Measurements from ENCODE around the gene KTN1.

KTN1 gene

DNA sequence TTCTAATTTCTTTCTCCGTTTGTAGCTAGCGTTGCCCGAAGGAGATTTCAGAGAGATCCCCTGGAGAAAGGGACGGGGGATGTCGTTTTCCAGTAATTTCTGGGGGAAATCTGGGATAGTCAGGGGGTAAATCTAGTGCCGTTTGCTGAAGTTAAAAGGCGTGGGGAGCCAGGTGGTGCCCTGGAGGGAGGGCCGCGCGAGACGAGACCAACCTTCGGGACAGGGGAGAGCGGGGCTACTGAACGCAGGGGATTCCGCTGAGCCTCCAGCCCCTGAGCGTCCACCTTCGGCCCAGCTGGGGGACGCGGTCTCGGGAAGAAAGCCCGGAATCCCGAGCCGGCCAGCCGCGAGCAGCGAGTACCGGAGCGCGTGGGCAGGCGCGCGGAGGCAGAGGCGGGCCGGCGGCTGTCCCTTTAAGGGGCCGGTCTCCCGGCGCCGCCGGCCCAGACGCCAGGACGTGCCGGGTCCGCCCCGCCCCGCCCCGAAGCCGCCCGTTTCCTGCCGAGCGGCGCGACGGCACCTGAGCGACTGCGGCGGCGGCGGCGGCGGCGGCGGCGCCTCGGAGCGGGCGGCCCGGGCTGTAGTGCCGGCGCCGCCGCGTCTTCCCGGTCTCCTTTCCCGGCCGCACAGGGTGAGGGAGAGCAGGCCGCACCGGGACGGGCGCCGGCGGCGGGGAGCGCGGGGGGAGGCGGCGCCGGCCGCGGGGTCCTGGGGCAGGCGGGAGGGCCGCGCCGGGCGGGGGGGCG, at the start of gene KTN1:
Gene KTN1 (plus strand): TSS at position 484 of the 746 bp plus-strand sequence. CDS start 31,842 bp downstream, outside the sequence.
- peak; percentile 83 for DNase-seq (ENCODE audit: low spot score)

DNA sequence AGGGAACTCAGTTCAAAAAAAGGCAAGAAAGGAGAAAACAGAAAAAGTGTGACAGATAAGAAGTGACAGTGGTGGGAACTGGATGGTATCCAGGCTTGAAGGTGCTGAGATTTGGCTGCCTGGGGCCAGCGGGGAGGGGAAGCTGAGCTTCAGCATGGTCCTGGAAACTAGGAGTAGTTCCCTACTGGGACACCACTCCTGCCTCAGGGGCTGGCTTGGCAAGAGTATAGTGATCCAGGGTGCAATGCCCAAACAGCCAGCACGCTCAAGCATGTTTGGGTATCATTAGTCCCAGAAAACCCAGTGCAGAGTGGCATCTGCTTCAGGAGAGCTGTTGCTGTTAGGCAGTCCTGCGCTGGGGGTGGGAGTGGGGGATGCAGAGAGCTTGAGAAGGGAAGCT, 49.5 kb upstream of the KTN1 start:
- DNase-seq (ENCODE audit: low spot score), result no peak

DNA sequence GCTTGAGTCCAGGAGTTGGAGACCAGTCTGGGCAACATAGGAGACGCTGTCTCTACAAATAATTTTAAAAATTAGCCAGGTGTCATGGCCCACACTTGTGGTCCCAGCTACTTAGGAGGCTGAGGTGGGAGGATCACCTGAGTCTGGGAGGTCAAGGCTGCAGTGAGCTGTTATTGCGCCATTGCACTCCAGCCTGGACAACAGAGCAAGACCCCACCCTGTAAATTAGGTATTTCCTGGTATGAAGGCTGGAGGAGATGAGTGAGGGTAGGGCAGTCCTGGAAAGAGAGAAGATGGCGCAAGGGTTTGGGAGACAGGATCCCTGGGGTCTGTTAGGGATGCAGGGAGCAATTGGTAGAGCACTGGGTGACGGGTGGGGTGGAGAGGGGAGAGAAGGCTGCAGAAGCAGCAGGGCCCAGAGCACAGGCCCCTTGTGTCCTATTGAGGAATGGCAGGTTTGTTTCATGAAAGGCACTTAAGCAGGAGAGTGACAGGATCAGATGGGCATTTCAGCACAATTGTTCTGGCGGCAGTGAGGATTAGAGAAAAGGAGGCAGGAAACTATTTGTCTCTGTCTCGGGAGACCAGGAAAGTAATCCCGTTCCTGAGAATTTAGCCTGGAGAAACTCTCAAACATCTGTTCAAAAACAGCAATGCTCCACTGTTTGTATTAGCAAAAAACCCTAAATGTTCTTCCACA, 47.2 kb upstream of the KTN1 start:
- no peak for DNase-seq (ENCODE audit: low spot score)

DNA sequence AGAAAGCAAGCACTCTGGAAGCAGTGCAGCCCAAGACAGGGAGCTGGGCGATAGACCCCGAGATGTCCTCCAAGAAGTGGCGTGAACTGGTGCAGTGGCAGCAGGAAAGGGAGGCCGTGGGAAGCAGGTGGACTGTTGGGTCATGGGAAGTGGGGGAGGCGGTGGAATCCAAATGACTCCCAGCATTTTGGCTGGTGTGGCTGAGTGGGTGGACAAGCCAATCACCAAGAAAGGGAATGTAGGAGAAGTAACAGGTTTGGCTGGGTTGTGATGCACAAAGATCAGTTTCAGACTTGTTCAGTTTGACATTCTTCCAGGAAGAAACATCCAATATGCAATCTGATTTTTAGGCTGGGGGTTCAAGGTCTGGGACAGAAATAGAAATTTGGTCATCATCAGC, 46.0 kb upstream of the KTN1 start:
- no peak for DNase-seq (ENCODE audit: low spot score)

GRCh38 chr14:55535516-55536203, 44.3 kb upstream of the KTN1 start:
- DNase-seq (ENCODE audit: low spot score), result no peak

- no peak for DNase-seq (ENCODE audit: low spot score)
These were observed 43.8 kb upstream of the KTN1 start for GRCh38 chr14:55536204-55536708.

- no peak for DNase-seq (ENCODE audit: low spot score)
These were observed 42.2 kb upstream of the KTN1 start for GRCh38 chr14:55537782-55538181.

GRCh38 chr14:55539975-55540374, 40.0 kb upstream of the KTN1 start:
- DNase-seq (ENCODE audit: low spot score), result no peak

DNA sequence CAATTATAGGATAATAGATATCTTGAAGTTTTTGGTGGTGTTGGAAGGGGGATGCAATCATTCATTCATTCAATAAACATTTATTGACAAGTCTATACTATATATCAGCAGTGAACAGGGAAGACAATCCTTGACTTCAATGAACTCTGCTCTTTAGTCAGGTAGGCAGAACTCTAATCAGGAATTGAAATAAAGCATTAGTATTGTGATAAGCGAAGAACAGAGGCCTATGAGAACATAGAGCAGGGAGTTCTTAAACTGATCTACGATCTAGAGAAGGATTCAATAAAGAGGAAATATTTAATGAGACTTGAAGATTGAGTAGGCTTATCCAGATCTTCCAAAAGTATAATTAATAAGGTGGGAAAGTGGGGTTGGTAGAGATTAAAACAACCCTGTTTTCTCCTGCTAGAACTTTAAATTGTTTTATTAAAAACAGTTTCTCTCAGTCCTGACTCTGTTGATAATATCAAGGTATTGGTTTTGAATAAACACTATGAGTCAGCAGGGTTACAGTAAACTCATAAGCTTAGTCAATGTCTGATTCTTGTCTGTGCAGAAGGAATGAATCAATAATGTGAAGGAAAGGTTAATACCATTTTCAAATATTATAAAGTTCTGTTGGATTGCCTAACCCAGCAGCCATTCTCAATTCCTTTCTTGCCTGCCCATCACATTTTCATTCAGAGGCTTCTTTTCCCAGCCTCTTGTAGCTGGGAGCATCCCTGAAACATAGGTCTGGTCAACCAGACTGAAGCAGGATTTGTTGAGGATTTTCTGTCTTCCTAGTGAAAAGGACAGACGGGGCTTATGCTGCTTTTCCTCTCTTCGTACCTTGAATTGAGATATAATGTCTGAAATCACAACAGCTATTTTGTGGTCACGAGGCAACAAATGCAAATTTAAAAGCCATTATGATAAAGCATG, 38.9 kb upstream of the KTN1 start:
- no peak for DNase-seq (ENCODE audit: low spot score)

DNA sequence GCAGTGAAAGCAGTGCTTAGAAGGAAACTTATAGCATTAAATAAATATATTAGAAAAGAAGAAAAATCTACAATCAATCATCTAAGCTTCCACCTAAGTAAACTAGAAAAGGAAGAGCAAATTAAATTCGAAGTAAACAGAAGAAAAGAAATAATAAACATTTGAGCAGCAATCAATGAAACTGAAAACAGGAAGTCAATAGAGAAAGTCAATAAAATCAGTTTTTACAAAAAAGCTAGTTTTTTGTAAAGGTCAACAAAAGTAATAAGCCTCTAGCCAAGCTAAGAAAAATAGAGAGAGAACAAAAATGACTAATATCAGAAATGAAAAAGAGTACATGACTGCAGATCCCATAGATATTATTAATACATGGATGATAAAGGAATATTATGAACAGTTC, 34.2 kb upstream of the KTN1 start:
- DNase-seq (ENCODE audit: low spot score), result no peak

GRCh38 chr14:55546212-55546874, 33.7 kb upstream of the KTN1 start:
- DNase-seq (ENCODE audit: low spot score), result no peak

DNA sequence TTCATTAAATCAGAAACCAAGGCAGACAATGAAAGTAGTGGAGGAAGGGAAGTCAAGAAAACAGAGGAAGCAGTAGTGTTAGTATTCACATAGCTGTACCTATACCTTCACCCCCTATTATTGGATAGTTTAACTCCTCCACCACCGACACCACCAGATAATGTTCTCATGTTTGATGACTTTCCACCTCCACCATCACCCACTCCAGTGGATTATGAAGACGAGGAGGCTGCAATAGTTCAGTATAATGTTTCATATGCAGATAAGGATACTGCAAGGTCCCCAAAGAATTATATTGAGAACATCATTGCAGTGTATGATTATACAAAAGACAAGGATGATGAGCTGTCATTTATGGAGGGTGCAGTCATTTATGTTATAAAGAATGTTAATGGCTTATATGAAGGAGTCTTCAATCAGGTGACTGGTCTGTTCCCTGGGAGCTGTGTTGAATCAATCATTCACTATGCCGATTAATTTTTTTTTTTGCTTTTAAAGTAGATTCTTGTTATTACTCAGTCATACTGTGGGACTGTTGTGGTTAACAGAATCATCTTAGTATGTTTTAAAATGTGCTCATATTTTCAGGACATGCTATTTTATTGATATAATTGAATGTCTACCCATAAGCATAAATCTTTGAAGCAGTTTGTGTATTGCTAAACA, 32.2 kb upstream of the KTN1 start:
- no peak for DNase-seq (ENCODE audit: low spot score)

GRCh38 chr14:55553791-55554190, 26.2 kb upstream of the KTN1 start:
- DNase-seq (ENCODE audit: low spot score), result no peak

- peak; percentile 79 for DNase-seq (ENCODE audit: low spot score)
These were observed 22.9 kb upstream of the KTN1 start for GRCh38 chr14:55556929-55557623.

GRCh38 chr14:55562135-55562534, 17.9 kb upstream of the KTN1 start:
- no peak for DNase-seq (ENCODE audit: low spot score)

- no peak for DNase-seq (ENCODE audit: low spot score)
These were observed 11.4 kb upstream of the KTN1 start for GRCh38 chr14:55568618-55569017.

GRCh38 chr14:55571125-55571889, 8.7 kb upstream of the KTN1 start:
- no peak for DNase-seq (ENCODE audit: low spot score)

DNA sequence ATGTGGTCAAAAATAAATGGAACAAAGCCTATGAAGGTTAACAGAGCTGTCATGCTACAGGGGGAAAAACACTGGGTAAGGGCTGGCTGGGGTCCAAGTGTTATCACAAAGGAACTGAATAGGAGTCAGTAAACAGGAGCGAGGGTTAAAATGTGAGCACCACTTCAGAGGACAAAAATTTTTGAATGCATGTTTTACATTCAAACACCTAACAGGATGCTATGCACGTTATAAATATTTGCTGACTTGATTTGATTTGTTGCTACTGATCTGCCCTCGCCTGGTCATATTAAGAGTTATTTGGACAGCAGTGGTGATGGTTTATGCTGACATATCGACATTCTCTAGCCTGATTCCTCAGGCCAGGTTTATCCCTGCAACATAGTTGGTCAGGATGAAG, 7.4 kb upstream of the KTN1 start:
- DNase-seq (ENCODE audit: low spot score), result no peak

GRCh38 chr14:55574988-55575387, 5.0 kb upstream of the KTN1 start:
- DNase-seq (ENCODE audit: low spot score), result no peak
